PC-3 (cell line): ENCODE results near the gene DCD. TPM values are rescaled to one million over a fixed set of nuclear protein-coding genes. Genes with fewer than 3 reads are reported as not detected.

Experiments
- ATAC-seq: fragments of 200-7000 bp; cut with Tn5 transposase; 2 replicates; pipeline ENCODE4 v1.9.1; 2020; ENCODE audit warnings: mild to moderate bottlenecking, moderate library complexity
- BruUV-seq: library from RNA; stranded (reverse); fragments of 400-500 nt; replicated peaks from 2 replicates; lab custom pipeline; 2021; lab: Mats Ljungman, UMichigan
- CTCF ChIA-PET: fragments of 300-600 bp; sonication (Branson Sonifier 250); formaldehyde crosslinking; loops from one replicate; lab custom pipeline; 2022; ENCODE audit warnings: antibody characterized with exemption; lab: Charles Lee
- POLR2A ChIA-PET: fragments of 300-600 bp; sonication (Branson Sonifier 250); formaldehyde crosslinking; loops from one replicate; lab custom pipeline; 2022; ENCODE audit warnings: antibody characterized with exemption; ENCODE audit not compliant: unreplicated experiment; lab: Charles Lee
- DNase-seq: peaks from one replicate; pipeline ENCODE4 v3.0.0-alpha.2; 2015
- H2AFZ ChIP-seq: fragments of 300-600 bp; sonication (generic); 2 replicates; pipeline ENCODE4 v1.6.0; 2016; ENCODE audit warnings: antibody characterized with exemption, low read length
- H3F3A ChIP-seq: fragments of 300-600 bp; sonication (generic); one replicate; pipeline ENCODE4 v1.6.0; 2017; ENCODE audit warnings: antibody characterized with exemption, low read length, control low read depth, mild to moderate bottlenecking; ENCODE audit not compliant: unreplicated experiment
- H3K27ac ChIP-seq: fragments of 300-600 bp; sonication (generic); 2 replicates; pipeline ENCODE4 v1.5.1; 2016; ENCODE audit warnings: mild to moderate bottlenecking, low read length
- H3K27me3 ChIP-seq: fragments of 300-600 bp; sonication (generic); 2 replicates; pipeline ENCODE4 v1.6.1; 2016; ENCODE audit warnings: low read length, mixed read lengths
- H3K36me3 ChIP-seq: fragments of 300-600 bp; sonication (generic); 2 replicates; pipeline ENCODE4 v1.6.1; 2016; ENCODE audit warnings: low read depth, mixed run types, low read length, mixed read lengths
- H3K4me1 ChIP-seq: fragments of 300-600 bp; sonication (generic); 2 replicates; pipeline ENCODE4 v1.5.1; 2016; ENCODE audit warnings: low read length; ENCODE audit not compliant: insufficient read depth
- H3K4me2 ChIP-seq: fragments of 300-600 bp; sonication (generic); 2 replicates; pipeline ENCODE4 v1.6.0; 2016; ENCODE audit warnings: low read length
- H3K4me3 ChIP-seq: fragments of 300-600 bp; sonication (generic); 2 replicates; pipeline ENCODE4 v1.5.1; 2016; ENCODE audit warnings: mild to moderate bottlenecking, low read length, mixed read lengths
- H3K79me2 ChIP-seq: fragments of 300-600 bp; sonication (generic); 2 replicates; pipeline ENCODE4 v1.6.1; 2017; ENCODE audit warnings: low read length, mixed read lengths
- H3K9ac ChIP-seq: fragments of 300-600 bp; sonication (generic); 2 replicates; pipeline ENCODE4 v1.6.0; 2016; ENCODE audit warnings: mild to moderate bottlenecking, low read length
- H3K9me2 ChIP-seq: fragments of 300-600 bp; sonication (generic); replicated peaks from 2 replicates; pipeline ENCODE4 v1.6.1; 2016; ENCODE audit warnings: mixed run types, low read length, mixed read lengths
- H3K9me3 ChIP-seq: fragments of 300-600 bp; sonication (generic); 2 replicates; pipeline ENCODE4 v1.6.1; 2016; ENCODE audit warnings: low read length, mixed read lengths
- H4K20me1 ChIP-seq: fragments of 300-600 bp; sonication (generic); 2 replicates; pipeline ENCODE4 v1.6.1; 2016; ENCODE audit warnings: low read length, mixed read lengths
- EZH2 ChIP-seq: fragments of 300-600 bp; sonication (generic); IDR thresholded peaks from one replicate; pipeline ENCODE4 v1.6.1; 2017; ENCODE audit warnings: antibody characterized with exemption, mild to moderate bottlenecking, low read length; ENCODE audit not compliant: unreplicated experiment
- EZH2phosphoT487 ChIP-seq: fragments of 300-600 bp; sonication (generic); IDR thresholded peaks from 2 replicates; pipeline ENCODE4 v1.6.1; 2018; ENCODE audit warnings: mild to moderate bottlenecking, antibody characterized with exemption, low read length, borderline replicate concordance
- intact Hi-C: fragments of 100-400 bp; cut with micrococcal nuclease; formaldehyde crosslinking; loops from 2 replicates; pipeline ENCODE4 v1.9.0; 2023
- total RNA-seq: library from RNA; depleted of rRNA; stranded (reverse); fragments of >200 nt; gene quantifications from 2 replicates; pipeline ENCODE4 v1.2.3, GENCODE V29; 2014
- TF ChIP-seq, protein P1 (sequence below): fragments of 300-600 bp; sonication (generic); conservative IDR thresholded peaks from 2 replicates; pipeline ENCODE4 v1.5.1; 2017; ENCODE audit warnings: antibody characterized with exemption, low read depth, mild to moderate bottlenecking, low read length

The DCD gene
- total RNA-seq, 1 experiment from 2014 or later = not detected

GRCh38 chr12:54684636-54685630, 36.8 kb upstream of the DCD start:
- Histone ChIP-seq H3K9ac (no peak overlapping the region), H3K9me3 (no peaks in the 10 kb centered on the region), H3K4me3 (no peak overlapping the region), H3F3A (no peaks in the 10 kb centered on the region), H3K27me3 (peaks cover 76% of the 10 kb centered on the region), H3K4me2 (no peak overlapping the region), H3K4me1 (no peaks in the 10 kb centered on the region), H3K79me2 (no peaks in the 10 kb centered on the region), H4K20me1 (no peaks in the 10 kb centered on the region), H3K9me2 (no peaks in the 10 kb centered on the region), H2AFZ (no peak overlapping the region), H3K27ac (no peak overlapping the region), H3K36me3 (no peaks in the 10 kb centered on the region)
- TF ChIP-seq EZH2phosphoT487 (no peak), EZH2 (no peak)
- TF ChIP-seq, protein P1, sequence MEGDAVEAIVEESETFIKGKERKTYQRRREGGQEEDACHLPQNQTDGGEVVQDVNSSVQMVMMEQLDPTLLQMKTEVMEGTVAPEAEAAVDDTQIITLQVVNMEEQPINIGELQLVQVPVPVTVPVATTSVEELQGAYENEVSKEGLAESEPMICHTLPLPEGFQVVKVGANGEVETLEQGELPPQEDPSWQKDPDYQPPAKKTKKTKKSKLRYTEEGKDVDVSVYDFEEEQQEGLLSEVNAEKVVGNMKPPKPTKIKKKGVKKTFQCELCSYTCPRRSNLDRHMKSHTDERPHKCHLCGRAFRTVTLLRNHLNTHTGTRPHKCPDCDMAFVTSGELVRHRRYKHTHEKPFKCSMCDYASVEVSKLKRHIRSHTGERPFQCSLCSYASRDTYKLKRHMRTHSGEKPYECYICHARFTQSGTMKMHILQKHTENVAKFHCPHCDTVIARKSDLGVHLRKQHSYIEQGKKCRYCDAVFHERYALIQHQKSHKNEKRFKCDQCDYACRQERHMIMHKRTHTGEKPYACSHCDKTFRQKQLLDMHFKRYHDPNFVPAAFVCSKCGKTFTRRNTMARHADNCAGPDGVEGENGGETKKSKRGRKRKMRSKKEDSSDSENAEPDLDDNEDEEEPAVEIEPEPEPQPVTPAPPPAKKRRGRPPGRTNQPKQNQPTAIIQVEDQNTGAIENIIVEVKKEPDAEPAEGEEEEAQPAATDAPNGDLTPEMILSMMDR = no peak
- ATAC-seq = no peak
- ChIA-PET CTCF (no interaction called here), POLR2A (no interaction called here)
- intact Hi-C loops = no loop called here
- no TSS peak for BruUV-seq
- no peak for DNase-seq

DNA sequence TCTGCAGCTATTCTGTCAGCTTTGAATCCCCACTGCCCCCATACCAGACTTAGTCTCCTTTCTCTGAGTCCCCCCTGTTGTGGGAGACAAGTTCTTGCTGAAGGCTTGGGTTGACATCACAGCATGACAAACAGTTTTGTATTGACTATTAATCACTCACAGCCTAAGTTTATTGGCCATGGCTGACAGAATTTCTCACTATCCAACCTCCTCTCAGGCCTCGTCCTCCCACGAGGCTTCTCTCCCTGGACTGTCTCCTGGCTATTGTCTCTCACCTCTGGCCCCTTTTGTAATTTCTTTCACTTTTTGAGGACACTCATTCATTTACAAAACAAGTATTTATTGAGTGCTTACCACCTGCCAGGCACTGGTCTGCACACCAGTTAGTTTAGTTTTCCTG, 35.2 kb upstream of the DCD start:
- Histone ChIP-seq H3K9me2 (no peaks in the 10 kb centered on the region), H3K27me3 (peaks cover 79% of the 10 kb centered on the region), H4K20me1 (no peaks in the 10 kb centered on the region), H3K79me2 (no peaks in the 10 kb centered on the region), H3K9me3 (no peaks in the 10 kb centered on the region), H3K27ac (no peak overlapping the region), H3F3A (no peaks in the 10 kb centered on the region), H3K36me3 (no peaks in the 10 kb centered on the region), H3K4me3 (no peak overlapping the region), H3K9ac (no peak overlapping the region), H2AFZ (no peak overlapping the region), H3K4me2 (no peak overlapping the region), H3K4me1 (no peaks in the 10 kb centered on the region)
- intact Hi-C loops = no loop called here
- DNase-seq (no peak), ATAC-seq (no peak)
- CTCF ChIA-PET = no interaction called here
- BruUV-seq = no TSS peak
- POLR2A ChIA-PET = no interaction called here
- TF ChIP-seq, protein P1 = no peak
- no peak for TF ChIP-seq EZH2phosphoT487
- TF ChIP-seq EZH2 = no peak

DNA sequence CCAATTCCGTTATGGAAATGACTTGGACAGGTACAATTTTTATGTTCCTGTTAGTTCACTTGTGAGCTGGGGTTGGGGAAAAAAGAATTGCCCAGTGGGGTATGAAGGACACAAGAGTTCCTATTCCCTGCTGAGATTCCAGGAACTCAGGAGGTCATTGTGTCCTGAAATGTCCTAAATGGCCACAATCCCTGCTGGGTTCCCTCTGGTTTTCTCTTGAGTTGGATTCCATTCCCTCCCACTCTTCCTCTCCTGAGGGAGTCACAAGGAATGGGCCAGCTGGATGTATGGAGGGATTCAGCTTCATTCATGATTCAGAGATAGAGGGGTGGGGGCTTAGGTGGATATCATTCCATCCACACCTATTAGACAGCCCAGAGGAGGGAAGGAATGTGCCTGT, 34.5 kb upstream of the DCD start:
- Histone ChIP-seq H3K4me1 (no peaks in the 10 kb centered on the region), H3K36me3 (no peaks in the 10 kb centered on the region), H3K79me2 (no peaks in the 10 kb centered on the region), H3K4me3 (no peak overlapping the region), H3K9ac (no peak overlapping the region), H3K4me2 (no peak overlapping the region), H3F3A (no peaks in the 10 kb centered on the region), H2AFZ (no peak overlapping the region), H4K20me1 (no peaks in the 10 kb centered on the region), H3K9me3 (no peaks in the 10 kb centered on the region), H3K27ac (no peak overlapping the region), H3K27me3 (peaks cover 79% of the 10 kb centered on the region), H3K9me2 (no peaks in the 10 kb centered on the region)
- CTCF ChIA-PET = no interaction called here
- no TSS peak for BruUV-seq
- intact Hi-C loops = no loop called here
- POLR2A ChIA-PET = no interaction called here
- ATAC-seq = no peak
- TF ChIP-seq EZH2 (no peak), EZH2phosphoT487 (no peak)
- no peak for DNase-seq
